SK-N-SH (cell line): ENCODE data around the gene PEPD. TPM values are rescaled to one million over a fixed set of nuclear protein-coding genes. Genes with fewer than 3 reads are reported as not detected.

Experiments used
- CTCF ChIA-PET: fragments of 300-600, 350-600 bp; formaldehyde crosslinking; extraction: SDS; loops from one replicate; lab custom pipeline; 2021; lab: Yijun Ruan, JAX
- POLR2A ChIA-PET: fragments of 350-600 bp; sonication (Branson Sonifier 250); formaldehyde crosslinking; extraction: SDS; loops from one replicate; lab custom pipeline; 2020; ENCODE audit warnings: antibody characterized with exemption, inconsistent platforms; lab: Yijun Ruan, JAX
- DNase-seq: peaks from one replicate; pipeline ENCODE4 v3.0.0; 2012
- H2AFZ ChIP-seq: fragments of 200-600 bp; sonication (generic); 2 replicates; pipeline ENCODE4 v1.8.1; 2016; ENCODE audit warnings: antibody characterized with exemption, mild to moderate bottlenecking, low read depth
- H3F3A ChIP-seq: fragments of 200-600 bp; sonication (generic); replicated peaks from 2 replicates; pipeline ENCODE3; 2016; ENCODE audit warnings: antibody characterized with exemption, mild to moderate bottlenecking; ENCODE audit not compliant: insufficient read depth
- H3K27ac ChIP-seq, 2 experiments: fragments of 200-500 bp in 1 of 2; fragments of 200-600 bp in 1 of 2; sonication (Bioruptor generic) in 1 of 2; sonication (generic), shearing (Covaris generic) in 1 of 2; 2 replicates each; pipeline versions ENCODE4 v1.5.1 to v1.6.1; 2014 to 2016; ENCODE audit warnings: low read depth in 2 of 2, inconsistent platforms in 1 of 2, low read length in 1 of 2, mild to moderate bottlenecking in 1 of 2, mixed read lengths in 1 of 2
- H3K27me3 ChIP-seq: fragments of 200-600 bp; sonication (generic), shearing (Covaris generic); 2 replicates; pipeline ENCODE4 v1.6.1; 2016; ENCODE audit warnings: mixed run types; ENCODE audit not compliant: insufficient read depth
- H3K36me3 ChIP-seq, 2 experiments: fragments of 200-500 bp in 1 of 2; fragments of 200-600 bp in 1 of 2; sonication (Bioruptor generic) in 1 of 2; sonication (generic) in 1 of 2; replicated peaks in 1 of 2; 2 replicates each; pipeline versions ENCODE3 to v1.5.1; 2014 to 2016; ENCODE audit warnings: low read length in 1 of 2, mild to moderate bottlenecking in 1 of 2; ENCODE audit not compliant: insufficient read depth in 2 of 2, control insufficient read depth in 1 of 2
- H3K4me1 ChIP-seq, 2 experiments: fragments of 200-500 bp in 1 of 2; fragments of 200-600 bp in 1 of 2; sonication (Bioruptor generic) in 1 of 2; sonication (generic), shearing (Covaris generic) in 1 of 2; 2 replicates each; pipeline versions ENCODE4 v1.5.1 to v1.6.1; 2014 to 2016; ENCODE audit warnings: low read depth in 1 of 2, low read length in 1 of 2, mixed run types in 1 of 2; ENCODE audit not compliant: insufficient read depth in 2 of 2, control insufficient read depth in 1 of 2
- H3K4me2 ChIP-seq: fragments of 200-600 bp; sonication (generic), shearing (Covaris generic); 2 replicates; pipeline ENCODE4 v1.6.1; 2017; ENCODE audit warnings: mixed run types
- H3K4me3 ChIP-seq, 2 experiments: fragments of 200-500 bp in 1 of 2; fragments of 200-600 bp in 1 of 2; sonication (Bioruptor generic) in 1 of 2; sonication (generic), shearing (Covaris generic) in 1 of 2; 2 replicates each; pipeline versions ENCODE4 v1.5.1 to v1.8.1; 2014 to 2016; ENCODE audit warnings: low read depth in 2 of 2, inconsistent platforms in 1 of 2, low read length in 1 of 2, mild to moderate bottlenecking in 1 of 2, mixed read lengths in 1 of 2, moderate library complexity in 1 of 2
- H3K79me2 ChIP-seq: fragments of 200-600 bp; sonication (generic); 2 replicates; pipeline ENCODE4 v1.8.1; 2017; ENCODE audit warnings: mild to moderate bottlenecking; ENCODE audit not compliant: insufficient read depth
- H3K9ac ChIP-seq: fragments of 200-600 bp; sonication (generic); 2 replicates; pipeline ENCODE4 v1.6.1; 2017; ENCODE audit warnings: mixed run types
- H3K9me2 ChIP-seq: fragments of 200-600 bp; sonication (generic); 2 replicates; pipeline ENCODE4 v1.6.1; 2017; ENCODE audit warnings: mixed run types
- H3K9me3 ChIP-seq: fragments of 200-600 bp; sonication (generic); 2 replicates; pipeline ENCODE4 v1.6.1; 2017; ENCODE audit warnings: mixed run types, mild to moderate bottlenecking, moderate library complexity
- H4K20me1 ChIP-seq: fragments of 200-600 bp; sonication (generic); 2 replicates; pipeline ENCODE4 v1.6.1; 2017; ENCODE audit warnings: mild to moderate bottlenecking, mixed run types; ENCODE audit not compliant: insufficient read depth
- ELF1 ChIP-seq: IDR thresholded peaks from 2 replicates; pipeline ENCODE4 v1.4.0; 2012
- EZH2phosphoT487 ChIP-seq: fragments of 200-600 bp; sonication (generic); IDR thresholded peaks from 2 replicates; pipeline ENCODE4 v1.6.1; 2017; ENCODE audit warnings: low read depth, mixed run types, mild to moderate bottlenecking, antibody characterized with exemption, moderate library complexity, borderline replicate concordance
- GATA2 ChIP-seq: sonication (generic); formaldehyde crosslinking; IDR thresholded peaks from 2 replicates; pipeline ENCODE4 v1.5.0; 2020; ENCODE audit warnings: mild to moderate bottlenecking, missing genetic modification reagents
- NFIC ChIP-seq: IDR thresholded peaks from 2 replicates; pipeline ENCODE4 v1.4.0; 2012; ENCODE audit warnings: borderline replicate concordance
- RFX5 ChIP-seq: IDR thresholded peaks from 2 replicates; pipeline ENCODE4 v1.6.1; 2012; ENCODE audit warnings: mild to moderate bottlenecking, improper control_type of control experiment, low read length
- TAF1 ChIP-seq: IDR thresholded peaks from 2 replicates; pipeline ENCODE4 v1.6.1; 2012; ENCODE audit warnings: low read depth, mild to moderate bottlenecking, low read length, moderate library complexity, borderline replicate concordance
- TCF12 ChIP-seq: IDR thresholded peaks from 2 replicates; pipeline ENCODE4 v1.4.0; 2012
- WGBS: methylation state at CpG from one replicate; pipeline ENCODE4 v1.1.6; 2017; ENCODE audit warnings: low lambda C conversion rate; 5-methylcytosine and 5-hydroxymethylcytosine counted together
- polyA plus RNA-seq, 3 experiments: library from polyadenylated mRNA; depleted of rRNA; stranded (reverse); fragments of >200 nt; gene quantifications; 2 replicates each; pipeline ENCODE4 v1.2.3, GENCODE V29; 2012
- TF ChIP-seq, protein P1 (sequence below): IDR thresholded peaks from 2 replicates; pipeline ENCODE4 v1.4.0; 2012; ENCODE audit warnings: low read depth, borderline replicate concordance
- TF ChIP-seq, protein P2 (sequence below): fragments of 150-350 bp; IDR thresholded peaks from 2 replicates; pipeline ENCODE4 v1.6.1; 2016; ENCODE audit warnings: mild to moderate bottlenecking, low read depth, low read length

Gene PEPD
- polyA plus RNA-seq, 1 of the 3 experiments (the other 2 are of a cell fraction), result 88.9 TPM

DNA sequence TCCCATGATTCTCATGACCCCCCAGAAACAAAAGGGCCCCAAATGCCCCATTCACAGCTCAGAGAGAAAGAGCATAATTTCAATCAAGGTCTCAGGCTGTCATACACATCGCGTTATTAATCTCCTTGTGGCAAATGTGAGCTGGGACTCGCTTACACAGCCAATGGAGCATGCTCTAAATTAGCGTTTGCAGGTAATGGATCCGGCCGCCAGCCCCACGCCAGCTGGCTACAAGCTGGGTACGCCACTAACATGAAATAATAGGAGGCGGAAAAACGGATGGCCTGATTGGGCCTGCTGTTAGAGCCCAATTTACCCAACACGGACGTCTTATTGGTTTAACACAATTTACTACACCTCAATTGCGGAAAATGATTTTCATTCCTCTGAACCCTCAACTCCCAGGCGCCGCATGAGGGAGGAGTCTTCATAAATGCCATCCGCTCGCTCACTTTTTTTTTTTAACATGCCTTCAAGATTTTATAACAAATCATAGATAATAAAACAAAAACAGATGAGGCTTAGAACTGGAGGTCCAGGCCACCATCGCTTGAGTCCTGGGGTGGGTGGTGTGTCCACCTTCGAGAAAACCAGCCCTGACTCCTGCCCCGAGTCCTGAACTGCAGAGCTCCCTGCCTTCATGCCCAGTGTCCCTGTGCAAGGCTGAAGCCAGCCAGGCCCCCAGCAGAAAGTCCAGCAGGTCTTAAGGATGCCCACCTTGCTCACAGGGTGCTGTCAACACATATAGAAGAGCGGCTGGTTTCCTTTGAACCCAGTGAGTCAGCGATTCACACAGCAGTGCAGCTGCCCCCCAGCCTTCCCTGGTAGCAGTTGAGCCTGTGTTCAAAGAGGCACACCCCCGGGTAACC is 62.1 kb downstream of the PEPD start:
- no peaks in the 10 kb centered on the region for H3F3A ChIP-seq
- no peaks in the 10 kb centered on the region for H3K79me2 ChIP-seq
- no peak for TF ChIP-seq TAF1
- TF ChIP-seq GATA2, result no peak
- no peak overlapping the region for H3K27ac ChIP-seq
- H3K4me2 ChIP-seq, result no peak overlapping the region
- H4K20me1 ChIP-seq, result no peaks in the 10 kb centered on the region
- no peaks in the 10 kb centered on the region for H3K9me3 ChIP-seq
- DNase-seq, result peak; percentile 36
- WGBS, result 89% methylated on average over 23 of the region's 23 CpGs
- no peak overlapping the region for H2AFZ ChIP-seq
- no peaks in the 10 kb centered on the region for H3K9me2 ChIP-seq
- no peaks in the 10 kb centered on the region for H3K27me3 ChIP-seq
- H3K4me3 ChIP-seq, result no peak overlapping the region
- H3K4me1 ChIP-seq, result no peaks in the 10 kb centered on the region
- peaks cover 0 to 11% of the 10 kb centered on the region in 2 experiments for H3K36me3 ChIP-seq
- ChIA-PET POLR2A (no interaction called here), CTCF (interaction anchor here (1.0 kb wide), 1 partner anchor 41 kb away, joined by 3 read pairs; no protein-coding TSS in a partner anchor)
- no peak overlapping the region for H3K9ac ChIP-seq

DNA sequence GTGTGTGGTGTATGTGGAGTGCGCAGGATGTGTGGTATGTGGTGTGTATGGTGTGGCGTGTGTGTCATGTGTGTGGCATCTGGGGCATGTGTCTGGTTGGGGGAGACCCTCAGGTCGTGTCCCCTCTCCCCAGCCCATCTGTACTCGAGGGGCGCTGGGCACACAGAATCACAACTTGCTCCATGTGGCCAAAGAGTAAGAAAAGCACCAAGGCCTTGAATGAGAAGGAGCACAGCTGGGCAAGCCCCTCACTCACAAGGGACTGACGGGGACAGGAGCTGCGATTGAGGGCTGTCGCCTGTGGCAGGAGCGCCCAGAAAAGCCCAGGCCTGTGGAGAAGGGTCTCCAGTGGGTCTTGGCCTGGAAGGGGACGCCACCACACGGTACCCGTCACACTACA is 62.8 kb downstream of the PEPD start:
- POLR2A ChIA-PET, result no interaction called here
- WGBS, result 74% methylated on average over 6 of the region's 12 CpGs

More for the DNA sequence above, 62.8 kb downstream of the PEPD start:
- Histone ChIP-seq H2AFZ (no peak overlapping the region), H4K20me1 (no peaks in the 10 kb centered on the region), H3K9me2 (no peaks in the 10 kb centered on the region), H3K4me2 (no peak overlapping the region), H3F3A (no peaks in the 10 kb centered on the region), H3K79me2 (no peaks in the 10 kb centered on the region), H3K9me3 (no peaks in the 10 kb centered on the region), H3K36me3 (peaks cover 0 to 11% of the 10 kb centered on the region in 2 experiments), H3K9ac (no peak overlapping the region), H3K27me3 (no peaks in the 10 kb centered on the region), H3K4me3 (no peak overlapping the region), H3K4me1 (no peaks in the 10 kb centered on the region), H3K27ac (no peak overlapping the region)
- no peak for DNase-seq
- CTCF ChIA-PET, result interaction anchor here (1.0 kb wide), 1 partner anchor 41 kb away, joined by 3 read pairs; no protein-coding TSS in a partner anchor
- no peak for TF ChIP-seq ELF1
- TF ChIP-seq TCF12, result no peak
- no peak for TF ChIP-seq GATA2
- TF ChIP-seq, protein P1, sequence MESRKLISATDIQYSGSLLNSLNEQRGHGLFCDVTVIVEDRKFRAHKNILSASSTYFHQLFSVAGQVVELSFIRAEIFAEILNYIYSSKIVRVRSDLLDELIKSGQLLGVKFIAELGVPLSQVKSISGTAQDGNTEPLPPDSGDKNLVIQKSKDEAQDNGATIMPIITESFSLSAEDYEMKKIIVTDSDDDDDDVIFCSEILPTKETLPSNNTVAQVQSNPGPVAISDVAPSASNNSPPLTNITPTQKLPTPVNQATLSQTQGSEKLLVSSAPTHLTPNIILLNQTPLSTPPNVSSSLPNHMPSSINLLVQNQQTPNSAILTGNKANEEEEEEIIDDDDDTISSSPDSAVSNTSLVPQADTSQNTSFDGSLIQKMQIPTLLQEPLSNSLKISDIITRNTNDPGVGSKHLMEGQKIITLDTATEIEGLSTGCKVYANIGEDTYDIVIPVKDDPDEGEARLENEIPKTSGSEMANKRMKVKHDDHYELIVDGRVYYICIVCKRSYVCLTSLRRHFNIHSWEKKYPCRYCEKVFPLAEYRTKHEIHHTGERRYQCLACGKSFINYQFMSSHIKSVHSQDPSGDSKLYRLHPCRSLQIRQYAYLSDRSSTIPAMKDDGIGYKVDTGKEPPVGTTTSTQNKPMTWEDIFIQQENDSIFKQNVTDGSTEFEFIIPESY, result no peak
- no peak for TF ChIP-seq NFIC
- TF ChIP-seq, protein P2, sequence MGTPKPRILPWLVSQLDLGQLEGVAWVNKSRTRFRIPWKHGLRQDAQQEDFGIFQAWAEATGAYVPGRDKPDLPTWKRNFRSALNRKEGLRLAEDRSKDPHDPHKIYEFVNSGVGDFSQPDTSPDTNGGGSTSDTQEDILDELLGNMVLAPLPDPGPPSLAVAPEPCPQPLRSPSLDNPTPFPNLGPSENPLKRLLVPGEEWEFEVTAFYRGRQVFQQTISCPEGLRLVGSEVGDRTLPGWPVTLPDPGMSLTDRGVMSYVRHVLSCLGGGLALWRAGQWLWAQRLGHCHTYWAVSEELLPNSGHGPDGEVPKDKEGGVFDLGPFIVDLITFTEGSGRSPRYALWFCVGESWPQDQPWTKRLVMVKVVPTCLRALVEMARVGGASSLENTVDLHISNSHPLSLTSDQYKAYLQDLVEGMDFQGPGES, result no peak
- no peak for TF ChIP-seq RFX5
- no peak for TF ChIP-seq EZH2phosphoT487
